Caco-2 (cell line): Measurements from ENCODE around the gene ASTN1. TPM values are rescaled to one million over a fixed set of nuclear protein-coding genes. Genes with fewer than 3 reads are reported as not detected.

Source experiments
- BruUV-seq: library from RNA; stranded (reverse); fragments of 400-500 nt; replicated peaks from 2 replicates; lab custom pipeline; 2021; lab: Mats Ljungman, UMichigan
- CTCF ChIA-PET: fragments of 300-600 bp; sonication (Branson Sonifier 250); formaldehyde crosslinking; loops from one replicate; lab custom pipeline; 2022; ENCODE audit warnings: antibody characterized with exemption; lab: Charles Lee
- POLR2A ChIA-PET: fragments of 300-600 bp; sonication (Branson Sonifier 250); formaldehyde crosslinking; loops from one replicate; lab custom pipeline; 2022; ENCODE audit warnings: antibody characterized with exemption; lab: Charles Lee
- DNase-seq, 2 experiments: peaks; one replicate each; pipeline versions ENCODE4 v3.0.0 to v3.0.0-alpha.2; 2020 to 2022
- H3K27me3 ChIP-seq: replicated peaks from 2 replicates; pipeline ENCODE4 v1.6.0; 2011; ENCODE audit warnings: low read length; ENCODE audit not compliant: control insufficient read depth, insufficient read depth
- H3K36me3 ChIP-seq: 2 replicates; pipeline ENCODE4 v1.5.1; 2011; ENCODE audit warnings: low read length; ENCODE audit not compliant: control insufficient read depth, insufficient read depth
- H3K4me1 ChIP-seq: fragments of 250-450 bp; sonication (Bioruptor Pico); 2 replicates; pipeline ENCODE4 v1.5.1; 2020; ENCODE audit warnings: mild to moderate bottlenecking
- H3K4me3 ChIP-seq: 2 replicates; pipeline ENCODE4 v1.5.1; 2011; ENCODE audit warnings: low read depth, mild to moderate bottlenecking, control low read depth, low read length
- H3K9me3 ChIP-seq: fragments of 250-450 bp; sonication (Bioruptor Pico); 2 replicates; pipeline ENCODE4 v1.5.1; 2020; ENCODE audit warnings: mild to moderate bottlenecking, moderate library complexity
- H3K27ac Mint-ChIP-seq: one replicate; pipeline ENCODE4 v1.8.0; 2022; ENCODE audit warnings: mixed read lengths; ENCODE audit not compliant: unreplicated experiment
- H3K27me3 Mint-ChIP-seq: one replicate; pipeline ENCODE4 v1.8.0; 2022; ENCODE audit warnings: mixed read lengths; ENCODE audit not compliant: insufficient read depth, unreplicated experiment
- H3K36me3 Mint-ChIP-seq: one replicate; pipeline ENCODE4 v1.8.0; 2022; ENCODE audit warnings: mild to moderate bottlenecking, mixed read lengths; ENCODE audit not compliant: insufficient read depth, unreplicated experiment
- H3K4me1 Mint-ChIP-seq: one replicate; pipeline ENCODE4 v1.8.0; 2022; ENCODE audit warnings: low read depth, mixed read lengths; ENCODE audit not compliant: unreplicated experiment
- H3K4me3 Mint-ChIP-seq: one replicate; pipeline ENCODE4 v1.8.0; 2022; ENCODE audit warnings: mild to moderate bottlenecking, moderate library complexity, mixed read lengths; ENCODE audit not compliant: unreplicated experiment
- H3K9me3 Mint-ChIP-seq: one replicate; pipeline ENCODE4 v1.8.0; 2022; ENCODE audit warnings: mixed read lengths; ENCODE audit not compliant: unreplicated experiment
- intact Hi-C: fragments of 100-400 bp; cut with micrococcal nuclease; formaldehyde crosslinking; loops from one replicate; pipeline ENCODE4 v1.10.0; 2022; ENCODE audit not compliant: unreplicated experiment
- total RNA-seq: library from RNA; stranded (reverse); gene quantifications from 2 replicates; pipeline ENCODE4 v1.2.3, GENCODE V29; 2022
- TF ChIP-seq, protein P1 (sequence below), 2 experiments: fragments of 200-600 bp in 1 of 2; IDR thresholded peaks; 1 replicate in 1 of 2; 2 replicates in 1 of 2; pipeline versions ENCODE4 v1.5.1 to v1.8.0; 2011 to 2022; ENCODE audit warnings: antibody characterized with exemption in 1 of 2, control low read depth in 1 of 2, inconsistent platforms in 1 of 2, low read depth in 1 of 2, low read length in 1 of 2, mild to moderate bottlenecking in 1 of 2, moderate library complexity in 1 of 2; ENCODE audit not compliant: insufficient read depth in 1 of 2, severe bottlenecking in 1 of 2, unreplicated experiment in 1 of 2

ASTN1 gene
- total RNA-seq, 1 experiment from 2014 or later = not detected

- Histone ChIP-seq H3K9me3 (no peaks in the 10 kb centered on the region), H3K36me3 (no peaks in the 10 kb centered on the region), H3K27me3 (no peaks in the 10 kb centered on the region), H3K4me1 (no peaks in the 10 kb centered on the region), H3K4me3 (no peak overlapping the region)
- H3K9me3 Mint-ChIP-seq = no peaks in the 10 kb centered on the region
- H3K27ac Mint-ChIP-seq = no peak overlapping the region
- no TSS peak for BruUV-seq
- TF ChIP-seq, protein P1, sequence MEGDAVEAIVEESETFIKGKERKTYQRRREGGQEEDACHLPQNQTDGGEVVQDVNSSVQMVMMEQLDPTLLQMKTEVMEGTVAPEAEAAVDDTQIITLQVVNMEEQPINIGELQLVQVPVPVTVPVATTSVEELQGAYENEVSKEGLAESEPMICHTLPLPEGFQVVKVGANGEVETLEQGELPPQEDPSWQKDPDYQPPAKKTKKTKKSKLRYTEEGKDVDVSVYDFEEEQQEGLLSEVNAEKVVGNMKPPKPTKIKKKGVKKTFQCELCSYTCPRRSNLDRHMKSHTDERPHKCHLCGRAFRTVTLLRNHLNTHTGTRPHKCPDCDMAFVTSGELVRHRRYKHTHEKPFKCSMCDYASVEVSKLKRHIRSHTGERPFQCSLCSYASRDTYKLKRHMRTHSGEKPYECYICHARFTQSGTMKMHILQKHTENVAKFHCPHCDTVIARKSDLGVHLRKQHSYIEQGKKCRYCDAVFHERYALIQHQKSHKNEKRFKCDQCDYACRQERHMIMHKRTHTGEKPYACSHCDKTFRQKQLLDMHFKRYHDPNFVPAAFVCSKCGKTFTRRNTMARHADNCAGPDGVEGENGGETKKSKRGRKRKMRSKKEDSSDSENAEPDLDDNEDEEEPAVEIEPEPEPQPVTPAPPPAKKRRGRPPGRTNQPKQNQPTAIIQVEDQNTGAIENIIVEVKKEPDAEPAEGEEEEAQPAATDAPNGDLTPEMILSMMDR (IDR thresholded peaks at IDR 0.05; ENCODE audit: insufficient read depth in 1 of 2, low read depth in 1 of 2, low read length in 1 of 2, severe bottlenecking in 1 of 2, unreplicated experiment in 1 of 2) = no peak
- POLR2A ChIA-PET = no interaction called here
- DNase-seq = no peak
- no peak overlapping the region for H3K4me3 Mint-ChIP-seq
- CTCF ChIA-PET = no interaction called here
- H3K4me1 Mint-ChIP-seq = no peaks in the 10 kb centered on the region
- intact Hi-C loops = no loop called here
- no peaks in the 10 kb centered on the region for H3K36me3 Mint-ChIP-seq
- peaks cover 2% of the 10 kb centered on the region for H3K27me3 Mint-ChIP-seq
These were observed 166.2 kb downstream of the ASTN1 start for GRCh38 chr1:176998183-176998795.

- CTCF ChIA-PET = no interaction called here
- H3K4me3 Mint-ChIP-seq = no peak overlapping the region
- H3K27ac Mint-ChIP-seq = no peak overlapping the region
- H3K4me1 Mint-ChIP-seq = no peaks in the 10 kb centered on the region
- H3K27me3 Mint-ChIP-seq = no peaks in the 10 kb centered on the region
- Histone ChIP-seq H3K27me3 (no peaks in the 10 kb centered on the region; the same call in 1 of the 2 replicates), H3K9me3 (no peaks in the 10 kb centered on the region), H3K4me1 (no peaks in the 10 kb centered on the region), H3K4me3 (no peak overlapping the region), H3K36me3 (no peaks in the 10 kb centered on the region)
- H3K36me3 Mint-ChIP-seq = no peaks in the 10 kb centered on the region
- TF ChIP-seq, protein P1 (IDR thresholded peaks at IDR 0.05; ENCODE audit: insufficient read depth in 1 of 2, low read depth in 1 of 2, low read length in 1 of 2, severe bottlenecking in 1 of 2, unreplicated experiment in 1 of 2) = no peak
- intact Hi-C loops = no loop called here
- H3K9me3 Mint-ChIP-seq = no peaks in the 10 kb centered on the region
- no TSS peak for BruUV-seq
- POLR2A ChIA-PET = no interaction called here
- DNase-seq = no peak
These were observed 167.9 kb downstream of the ASTN1 start for GRCh38 chr1:176996456-176997090.

GRCh38 chr1:176994931-176995596 is 169.4 kb downstream of the ASTN1 start:
- Mint-ChIP-seq H3K27me3 (peaks cover 6% of the 10 kb centered on the region), H3K4me1 (no peaks in the 10 kb centered on the region), H3K36me3 (no peaks in the 10 kb centered on the region), H3K9me3 (no peaks in the 10 kb centered on the region), H3K27ac (no peak overlapping the region), H3K4me3 (no peak overlapping the region)
- intact Hi-C loops = no loop called here
- H3K4me3 ChIP-seq = no peak overlapping the region
- BruUV-seq = no TSS peak
- ChIA-PET POLR2A (no interaction called here), CTCF (no interaction called here)
- no peaks in the 10 kb centered on the region; the same call in 1 of the 2 replicates for H3K27me3 ChIP-seq
- no peak for DNase-seq
- TF ChIP-seq, protein P1 (IDR thresholded peaks at IDR 0.05; ENCODE audit: insufficient read depth in 1 of 2, low read depth in 1 of 2, low read length in 1 of 2, severe bottlenecking in 1 of 2, unreplicated experiment in 1 of 2) = no peak
- no peaks in the 10 kb centered on the region for H3K9me3 ChIP-seq
- H3K36me3 ChIP-seq = no peaks in the 10 kb centered on the region
- no peaks in the 10 kb centered on the region for H3K4me1 ChIP-seq
